B cell (primary cell): Measurements from ENCODE around the gene ARHGEF3. TPM values are rescaled to one million over a fixed set of nuclear protein-coding genes. Genes with fewer than 3 reads are reported as not detected.
A peak's percentile ranks its signal among the peaks of the same experiment; 100 is the strongest.

Experiments
- ATAC-seq: fragments of 200-7000 bp; cut with Tn5 transposase; one replicate; pipeline ENCODE4 v1.10.0; 2021; ENCODE audit warnings: low read depth, mild to moderate bottlenecking, moderate number of reproducible peaks, moderate library complexity
- CTCF ChIA-PET: fragments of 350-600 bp; sonication (Branson Sonifier 250); formaldehyde crosslinking; loops from one replicate; lab custom pipeline; 2021; ENCODE audit warnings: antibody characterized with exemption, inconsistent platforms; lab: Charles Lee
- POLR2A ChIA-PET: fragments of 350-600 bp; sonication (Branson Sonifier 250); formaldehyde crosslinking; loops from one replicate; lab custom pipeline; 2021; ENCODE audit warnings: antibody characterized with exemption; lab: Charles Lee
- DNase-seq: peaks from one replicate; pipeline ENCODE4 v3.0.0; 2013
- H2AFZ ChIP-seq: 2 replicates; pipeline ENCODE4 v1.6.1; 2012; ENCODE audit warnings: mild to moderate bottlenecking, low read depth, low read length; ENCODE audit not compliant: insufficient read depth, poor library complexity, severe bottlenecking
- H3K27ac ChIP-seq, 2 donors: 1 replicate in 1 of 2; 2 replicates in 1 of 2; pipeline ENCODE4 v1.5.1; 2012 to 2013; ENCODE audit warnings: low read length in 2 of 2, mild to moderate bottlenecking in 2 of 2, moderate library complexity in 1 of 2
- H3K27me3 ChIP-seq, 4 experiments: fragments of 200-600 bp in 1 of 4; sonication (generic) in 1 of 4; replicated peaks in 1 of 4; 1 replicate in 2 of 4; 2 replicates in 2 of 4; pipeline versions ENCODE4 v1.6.1 to v1.7.0; 2013 to 2016; ENCODE audit warnings: low read length in 3 of 4, mild to moderate bottlenecking in 2 of 4, mixed read lengths in 1 of 4, moderate library complexity in 1 of 4; ENCODE audit not compliant: insufficient read depth in 4 of 4, control insufficient read depth in 3 of 4; ENCODE audit errors: control extremely low read depth in 1 of 4
- H3K36me3 ChIP-seq, 2 experiments: replicated peaks in 1 of 2; 1 replicate in 1 of 2; 2 replicates in 1 of 2; pipeline versions ENCODE4 v1.6.1 to v1.7.1; 2013; ENCODE audit warnings: low read length in 1 of 2; ENCODE audit not compliant: insufficient read depth in 2 of 2, control insufficient read depth in 1 of 2; ENCODE audit errors: control extremely low read depth in 1 of 2, extremely low read depth in 1 of 2
- H3K4me1 ChIP-seq, 2 donors: fragments of 200-600 bp in 1 of 2; sonication (generic) in 1 of 2; 1 replicate in 1 of 2; 2 replicates in 1 of 2; pipeline versions ENCODE4 v1.5.1 to v1.6.1; 2013 to 2017; ENCODE audit warnings: low read length in 2 of 2; ENCODE audit not compliant: control insufficient read depth in 2 of 2, insufficient read depth in 2 of 2
- H3K4me2 ChIP-seq: replicated peaks from 2 replicates; pipeline ENCODE3; 2012; ENCODE audit warnings: mild to moderate bottlenecking, low read depth, low read length; ENCODE audit not compliant: poor library complexity, severe bottlenecking
- H3K4me3 ChIP-seq, 5 experiments: fragments of 200-600 bp in 1 of 5; sonication (generic) in 1 of 5; 1 replicate in 3 of 5; 2 replicates in 2 of 5; pipeline versions ENCODE4 v1.5.1 to v1.7.0; 2011 to 2016; ENCODE audit warnings: low read length in 4 of 5, mild to moderate bottlenecking in 4 of 5, low read depth in 2 of 5, control low read depth in 1 of 5, moderate library complexity in 1 of 5; ENCODE audit not compliant: insufficient read depth in 1 of 5; ENCODE audit errors: control extremely low read depth in 1 of 5, extremely low read depth in 1 of 5
- H3K79me2 ChIP-seq: fragments of 200-600 bp; sonication (generic); one replicate; pipeline ENCODE4 v1.6.0; 2016; ENCODE audit warnings: low read length; ENCODE audit not compliant: control insufficient read depth, insufficient read depth
- H3K9ac ChIP-seq: fragments of 200-600 bp; sonication (generic); 2 replicates; pipeline ENCODE4 v1.6.1; 2017; ENCODE audit warnings: mild to moderate bottlenecking, low read length, moderate library complexity
- H3K9me3 ChIP-seq, 3 donors: one replicate each; pipeline versions ENCODE4 v1.6.1 to v1.7.1; 2013; ENCODE audit warnings: low read length in 2 of 3; ENCODE audit not compliant: control insufficient read depth in 2 of 3, insufficient read depth in 1 of 3; ENCODE audit errors: control extremely low read depth in 1 of 3
- H4K20me1 ChIP-seq: 2 replicates; pipeline ENCODE4 v1.6.0; 2012; ENCODE audit warnings: mild to moderate bottlenecking, low read length; ENCODE audit not compliant: insufficient read depth, control insufficient read depth, poor library complexity, severe bottlenecking
- H3K27ac Mint-ChIP-seq: one replicate; pipeline ENCODE4 v1.8.0; 2021; ENCODE audit warnings: mixed read lengths
- H3K27me3 Mint-ChIP-seq: one replicate; pipeline ENCODE4 v1.8.0; 2021; ENCODE audit warnings: mixed read lengths
- H3K4me1 Mint-ChIP-seq: one replicate; pipeline ENCODE4 v1.8.0; 2021; ENCODE audit warnings: mixed read lengths
- H3K4me3 Mint-ChIP-seq: one replicate; pipeline ENCODE4 v1.8.0; 2021; ENCODE audit warnings: mixed read lengths
- H3K9me3 Mint-ChIP-seq: one replicate; pipeline ENCODE4 v1.8.0; 2022; ENCODE audit warnings: mixed read lengths; ENCODE audit not compliant: insufficient read depth
- EZH2 ChIP-seq: IDR thresholded peaks from 2 replicates; pipeline ENCODE4 v1.6.1; 2012; ENCODE audit warnings: borderline replicate concordance, low read depth, mild to moderate bottlenecking, moderate library complexity, low read length; ENCODE audit not compliant: insufficient read depth, poor library complexity, severe bottlenecking
- WGBS: methylation state at CpG from one replicate; pipeline ENCODE4 v1.1.5; 2013; ENCODE audit warnings: missing lambda C conversion rate; ENCODE audit not compliant: insufficient coverage; 5-methylcytosine and 5-hydroxymethylcytosine counted together
- intact Hi-C: fragments of 100-400 bp; cut with micrococcal nuclease; formaldehyde crosslinking; loops from one replicate; pipeline ENCODE4 v1.10.0; 2022
- polyA plus RNA-seq: library from polyadenylated mRNA; depleted of rRNA; stranded (reverse); fragments of >200 nt; gene quantifications from 2 replicates; pipeline ENCODE4 v1.2.3, GENCODE V29; 2012
- total RNA-seq, 2 donors: library from RNA; stranded (reverse); fragments of 120-200 nt in 1 of 2; gene quantifications; 1 replicate in 1 of 2; 2 replicates in 1 of 2; pipeline versions ENCODE4 v1.2.3 to v1.2.4, GENCODE V29; 2013 to 2022
- TF ChIP-seq, protein P1 (sequence below): fragments of 200-600 bp; IDR thresholded peaks from one replicate; pipeline ENCODE4 v1.8.0; 2022; ENCODE audit warnings: antibody characterized with exemption, mild to moderate bottlenecking

ARHGEF3 gene
- total and polyA plus RNA-seq, 2 donors (not counting 1 experiment from before 2014, with no cell fraction given) = 30.8 to 33.5 TPM

- no peak for ATAC-seq
- TF ChIP-seq, protein P1, sequence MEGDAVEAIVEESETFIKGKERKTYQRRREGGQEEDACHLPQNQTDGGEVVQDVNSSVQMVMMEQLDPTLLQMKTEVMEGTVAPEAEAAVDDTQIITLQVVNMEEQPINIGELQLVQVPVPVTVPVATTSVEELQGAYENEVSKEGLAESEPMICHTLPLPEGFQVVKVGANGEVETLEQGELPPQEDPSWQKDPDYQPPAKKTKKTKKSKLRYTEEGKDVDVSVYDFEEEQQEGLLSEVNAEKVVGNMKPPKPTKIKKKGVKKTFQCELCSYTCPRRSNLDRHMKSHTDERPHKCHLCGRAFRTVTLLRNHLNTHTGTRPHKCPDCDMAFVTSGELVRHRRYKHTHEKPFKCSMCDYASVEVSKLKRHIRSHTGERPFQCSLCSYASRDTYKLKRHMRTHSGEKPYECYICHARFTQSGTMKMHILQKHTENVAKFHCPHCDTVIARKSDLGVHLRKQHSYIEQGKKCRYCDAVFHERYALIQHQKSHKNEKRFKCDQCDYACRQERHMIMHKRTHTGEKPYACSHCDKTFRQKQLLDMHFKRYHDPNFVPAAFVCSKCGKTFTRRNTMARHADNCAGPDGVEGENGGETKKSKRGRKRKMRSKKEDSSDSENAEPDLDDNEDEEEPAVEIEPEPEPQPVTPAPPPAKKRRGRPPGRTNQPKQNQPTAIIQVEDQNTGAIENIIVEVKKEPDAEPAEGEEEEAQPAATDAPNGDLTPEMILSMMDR = no peak
- TF ChIP-seq EZH2 = no peak
- Mint-ChIP-seq H3K4me1 (peaks cover 36% of the 10 kb centered on the region), H3K9me3 (no peaks in the 10 kb centered on the region), H3K4me3 (no peak overlapping the region), H3K27ac (no peak overlapping the region), H3K27me3 (no peaks in the 10 kb centered on the region)
- Histone ChIP-seq H3K9me3 (no peaks in the 10 kb centered on the region), H3K4me2 (no peak overlapping the region), H3K4me3 (no peak overlapping the region), H3K36me3 (no peaks in the 10 kb centered on the region), H3K9ac (no peak overlapping the region), H3K4me1 (peaks cover 4 to 18% of the 10 kb centered on the region in 2 donors), H2AFZ (peak overlapping the region; percentile 38), H3K27ac (no peak overlapping the region), H3K27me3 (no peaks in the 10 kb centered on the region), H3K79me2 (no peaks in the 10 kb centered on the region), H4K20me1 (no peaks in the 10 kb centered on the region)
- DNase-seq = no peak
- ChIA-PET CTCF (interaction anchor here (0.6 to 2.4 kb wide), 7 partner anchors 13 to 364 kb away, joined by 3 to 9 read pairs (median 3); partner anchors contain the start of gene TASOR), POLR2A (no interaction called here)
- intact Hi-C loops = no loop called here
- WGBS = no CpG with 5 or more reads among the region's 4 CpGs
These were observed 106.7 kb downstream of the ARHGEF3 start for GRCh38 chr3:56694867-56695683.

DNA sequence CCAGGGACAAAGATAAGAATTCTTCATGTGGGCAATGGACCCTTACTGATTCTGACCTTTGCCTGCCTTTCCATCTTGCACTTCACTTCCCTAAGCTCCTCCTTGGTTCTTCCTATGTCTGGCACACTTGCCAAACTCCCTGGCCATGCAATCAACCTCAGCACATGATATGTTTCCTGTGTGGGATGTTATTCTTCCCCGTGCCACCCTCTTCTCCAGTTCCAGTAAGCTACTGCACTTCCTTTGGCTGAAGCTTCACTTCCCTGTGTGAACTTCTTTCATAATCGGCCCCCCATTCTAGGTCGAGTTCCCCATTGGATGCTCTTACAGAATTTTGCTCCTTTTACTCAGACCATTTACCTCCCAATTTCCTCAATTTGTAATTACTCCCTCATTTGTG lies 108.0 kb downstream of the ARHGEF3 start:
- peaks cover 36% of the 10 kb centered on the region for H3K4me1 Mint-ChIP-seq
- DNase-seq = no peak
- no peak overlapping the region for H3K4me3 Mint-ChIP-seq
- H3K27me3 Mint-ChIP-seq = no peaks in the 10 kb centered on the region
- TF ChIP-seq EZH2 = no peak
- TF ChIP-seq, protein P1 = no peak
- ChIA-PET POLR2A (interaction anchor here (1.5 kb wide), 1 partner anchor 11 kb away, joined by 6 read pairs; the partner anchor contains the start of gene TASOR), CTCF (interaction anchor here (0.7 to 2.4 kb wide), 5 partner anchors 14 to 297 kb away, joined by 3 to 9 read pairs (median 3); no protein-coding TSS in a partner anchor)
- H3K27me3 ChIP-seq = no peaks in the 10 kb centered on the region
- no peaks in the 10 kb centered on the region for H3K36me3 ChIP-seq
- H3K9me3 Mint-ChIP-seq = no peaks in the 10 kb centered on the region
- no peak overlapping the region for H3K4me2 ChIP-seq
- H3K27ac ChIP-seq = no peak overlapping the region
- no peaks in the 10 kb centered on the region for H3K9me3 ChIP-seq
- no peaks in the 10 kb centered on the region for H4K20me1 ChIP-seq
- H2AFZ ChIP-seq = peak overlapping the region; percentile 15
- H3K27ac Mint-ChIP-seq = no peak overlapping the region
- intact Hi-C loops = no loop called here
- H3K9ac ChIP-seq = no peak overlapping the region
- no peak for ATAC-seq
- peaks cover 4 to 18% of the 10 kb centered on the region in 2 donors for H3K4me1 ChIP-seq
- 6% methylated on average over 3 of the region's 3 CpGs for WGBS
- no peaks in the 10 kb centered on the region for H3K79me2 ChIP-seq
- no peak overlapping the region for H3K4me3 ChIP-seq
